H1 (cell line): Measurements from ENCODE around the gene ENTPD2.

Experiments
- CTCF ChIP-seq, 3 experiments: IDR thresholded peaks; 1 replicate in 2 of 3; 2 replicates in 1 of 3; pipeline versions ENCODE4 v1.5.1 to v1.6.1; 2011; ENCODE audit warnings: low read length in 3 of 3, mild to moderate bottlenecking in 3 of 3, inconsistent platforms in 2 of 3, low read depth in 1 of 3, moderate library complexity in 1 of 3; ENCODE audit not compliant: insufficient read depth in 1 of 3; ENCODE audit errors: control extremely low read depth in 1 of 3
- EGR1 ChIP-seq: IDR thresholded peaks from 2 replicates; pipeline ENCODE4 v1.6.1; 2011; ENCODE audit warnings: low read depth, low read length, borderline replicate concordance
- MAX ChIP-seq: IDR thresholded peaks from 2 replicates; pipeline ENCODE4 v1.6.1; 2012; ENCODE audit warnings: inconsistent platforms
- POLR2A ChIP-seq, 2 experiments: IDR thresholded peaks; 1 replicate in 1 of 2; 2 replicates in 1 of 2; pipeline ENCODE4 v1.6.1; 2011; ENCODE audit warnings: low read depth in 2 of 2, low read length in 2 of 2, mild to moderate bottlenecking in 2 of 2; ENCODE audit errors: control extremely low read depth in 1 of 2
- SRF ChIP-seq: IDR thresholded peaks from 2 replicates; pipeline ENCODE4 v1.6.1; 2011; ENCODE audit warnings: mild to moderate bottlenecking, low read depth, low read length, moderate library complexity
- YY1 ChIP-seq: IDR thresholded peaks from 2 replicates; pipeline ENCODE4 v1.6.1; 2011; ENCODE audit warnings: low read depth, mild to moderate bottlenecking, low read length
- TF ChIP-seq, protein P1 (sequence below): IDR thresholded peaks from 2 replicates; pipeline ENCODE4 v1.6.1; 2011; ENCODE audit warnings: low read length, improper control_type of control experiment

DNA sequence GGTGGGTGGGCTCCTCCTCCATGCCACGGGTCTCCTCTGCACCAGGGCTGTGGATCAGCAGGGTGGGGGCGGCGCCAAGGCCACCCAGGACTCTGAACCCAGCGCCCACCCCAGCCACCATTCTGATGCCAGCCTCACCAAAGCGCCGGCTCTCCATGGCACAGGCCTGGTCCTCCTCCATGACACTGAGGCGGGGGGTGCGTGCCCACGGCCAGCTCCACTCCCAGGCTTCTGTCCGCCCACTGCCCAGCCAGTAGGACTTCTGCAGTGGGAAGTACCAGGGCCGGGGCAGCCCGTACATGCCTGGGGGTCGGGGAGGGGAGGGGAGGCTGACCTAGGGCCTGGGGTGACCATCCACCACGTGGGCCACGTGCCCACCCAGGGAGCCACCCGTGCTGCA is 37.4 kb downstream of the ENTPD2 start:
- no peak for TF ChIP-seq MAX
- TF ChIP-seq POLR2A (IDR thresholded peaks at IDR 0.05; ENCODE audit: control extremely low read depth in 1 of 2, low read depth in 2 of 2, low read length in 2 of 2) = no peak
- no peak for TF ChIP-seq SRF
- no peak for TF ChIP-seq CTCF (IDR thresholded peaks at IDR 0.05; ENCODE audit: control extremely low read depth in 1 of 3, insufficient read depth in 1 of 3, low read depth in 1 of 3, low read length in 3 of 3)
- no peak for TF ChIP-seq YY1
- TF ChIP-seq, protein P1, sequence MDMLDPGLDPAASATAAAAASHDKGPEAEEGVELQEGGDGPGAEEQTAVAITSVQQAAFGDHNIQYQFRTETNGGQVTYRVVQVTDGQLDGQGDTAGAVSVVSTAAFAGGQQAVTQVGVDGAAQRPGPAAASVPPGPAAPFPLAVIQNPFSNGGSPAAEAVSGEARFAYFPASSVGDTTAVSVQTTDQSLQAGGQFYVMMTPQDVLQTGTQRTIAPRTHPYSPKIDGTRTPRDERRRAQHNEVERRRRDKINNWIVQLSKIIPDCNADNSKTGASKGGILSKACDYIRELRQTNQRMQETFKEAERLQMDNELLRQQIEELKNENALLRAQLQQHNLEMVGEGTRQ = no peak
- TF ChIP-seq EGR1 = no peak
